ENCODE results near the gene CKAP2.
"Not testable (repeated sequence)": the region's sequence is repeated elsewhere in the genome, so short reads cannot be mapped to it uniquely, and the experiment has no call there.

Gene CKAP2

GRCh38 chr13:52487078-52487477 lies 31.8 kb downstream of the CKAP2 start:
- not testable (repeated sequence) for H3K27ac ChIP-seq (ENCODE audit: low read depth, low read length); H3K36me3 ChIP-seq (ENCODE audit: control insufficient read depth in 5 of 5, insufficient read depth in 5 of 5, low read length in 5 of 5)

GRCh38 chr13:52488763-52489162 lies 33.5 kb downstream of the CKAP2 start:
- not testable (repeated sequence) for H3K4me1 ChIP-seq (ENCODE audit: control insufficient read depth in 5 of 5, insufficient read depth in 5 of 5, low read length in 5 of 5); H3K36me3 ChIP-seq (ENCODE audit: control insufficient read depth in 5 of 5, insufficient read depth in 5 of 5, low read length in 5 of 5); H3K4me3 ChIP-seq (ENCODE audit: low read depth in 1 of 5, low read length in 5 of 5); H3K27me3 ChIP-seq (ENCODE audit: control insufficient read depth in 5 of 5, insufficient read depth in 4 of 5, low read length in 5 of 5); H3K9ac ChIP-seq (ENCODE audit: low read length in 5 of 5); H3K27ac ChIP-seq (ENCODE audit: low read depth, low read length); H3K9me3 ChIP-seq (ENCODE audit: control insufficient read depth in 5 of 5, low read length in 5 of 5)

More at GRCh38 chr13:52487078-52487477, 31.8 kb downstream of the CKAP2 start:
- H3K4me1 ChIP-seq (ENCODE audit: control insufficient read depth in 5 of 5, insufficient read depth in 5 of 5, low read length in 5 of 5); H3K9ac ChIP-seq (ENCODE audit: low read length in 5 of 5); H3K9me3 ChIP-seq (ENCODE audit: control insufficient read depth in 5 of 5, low read length in 5 of 5); H3K4me3 ChIP-seq (ENCODE audit: low read depth in 1 of 5, low read length in 5 of 5); H3K27me3 ChIP-seq (ENCODE audit: control insufficient read depth in 5 of 5, insufficient read depth in 4 of 5, low read length in 5 of 5): not testable (repeated sequence)

GRCh38 chr13:52491015-52491414 lies 35.7 kb downstream of the CKAP2 start:
- H3K9ac ChIP-seq (ENCODE audit: low read length in 5 of 5); H3K4me3 ChIP-seq (ENCODE audit: low read depth in 1 of 5, low read length in 5 of 5); H3K27ac ChIP-seq (ENCODE audit: low read depth, low read length); H3K27me3 ChIP-seq (ENCODE audit: control insufficient read depth in 5 of 5, insufficient read depth in 4 of 5, low read length in 5 of 5); H3K9me3 ChIP-seq (ENCODE audit: control insufficient read depth in 5 of 5, low read length in 5 of 5); H3K4me1 ChIP-seq (ENCODE audit: control insufficient read depth in 5 of 5, insufficient read depth in 5 of 5, low read length in 5 of 5); H3K36me3 ChIP-seq (ENCODE audit: control insufficient read depth in 5 of 5, insufficient read depth in 5 of 5, low read length in 5 of 5): not testable (repeated sequence)

- H3K27me3 ChIP-seq (ENCODE audit: control insufficient read depth in 5 of 5, insufficient read depth in 4 of 5, low read length in 5 of 5); H3K27ac ChIP-seq (ENCODE audit: low read depth, low read length); H3K4me1 ChIP-seq (ENCODE audit: control insufficient read depth in 5 of 5, insufficient read depth in 5 of 5, low read length in 5 of 5); H3K36me3 ChIP-seq (ENCODE audit: control insufficient read depth in 5 of 5, insufficient read depth in 5 of 5, low read length in 5 of 5); H3K9ac ChIP-seq (ENCODE audit: low read length in 5 of 5); H3K9me3 ChIP-seq (ENCODE audit: control insufficient read depth in 5 of 5, low read length in 5 of 5); H3K4me3 ChIP-seq (ENCODE audit: low read depth in 1 of 5, low read length in 5 of 5): not testable (repeated sequence)
Measured at GRCh38 chr13:52494241-52494640, 39.0 kb downstream of the CKAP2 start.

- not testable (repeated sequence) for H3K9me3 ChIP-seq (ENCODE audit: control insufficient read depth in 5 of 5, low read length in 5 of 5)
Measured at GRCh38 chr13:52497979-52498378, 42.7 kb downstream of the CKAP2 start.

GRCh38 chr13:52502277-52502676 lies 47.0 kb downstream of the CKAP2 start:
- H3K4me1 ChIP-seq (ENCODE audit: control insufficient read depth in 5 of 5, insufficient read depth in 5 of 5, low read length in 5 of 5); H3K4me3 ChIP-seq (ENCODE audit: low read depth in 1 of 5, low read length in 5 of 5); H3K9ac ChIP-seq (ENCODE audit: low read length in 5 of 5); H3K9me3 ChIP-seq (ENCODE audit: control insufficient read depth in 5 of 5, low read length in 5 of 5); H3K27me3 ChIP-seq (ENCODE audit: control insufficient read depth in 5 of 5, insufficient read depth in 4 of 5, low read length in 5 of 5); H3K27ac ChIP-seq (ENCODE audit: low read depth, low read length); H3K36me3 ChIP-seq (ENCODE audit: control insufficient read depth in 5 of 5, insufficient read depth in 5 of 5, low read length in 5 of 5): not testable (repeated sequence)

More at GRCh38 chr13:52497979-52498378, 42.7 kb downstream of the CKAP2 start:
- H3K27ac ChIP-seq (ENCODE audit: low read depth, low read length); H3K36me3 ChIP-seq (ENCODE audit: control insufficient read depth in 5 of 5, insufficient read depth in 5 of 5, low read length in 5 of 5); H3K4me3 ChIP-seq (ENCODE audit: low read depth in 1 of 5, low read length in 5 of 5); H3K27me3 ChIP-seq (ENCODE audit: control insufficient read depth in 5 of 5, insufficient read depth in 4 of 5, low read length in 5 of 5); H3K4me1 ChIP-seq (ENCODE audit: control insufficient read depth in 5 of 5, insufficient read depth in 5 of 5, low read length in 5 of 5); H3K9ac ChIP-seq (ENCODE audit: low read length in 5 of 5): not testable (repeated sequence)

GRCh38 chr13:52505843-52506242 lies 50.6 kb downstream of the CKAP2 start:
- not testable (repeated sequence) for H3K4me1 ChIP-seq (ENCODE audit: control insufficient read depth in 5 of 5, insufficient read depth in 5 of 5, low read length in 5 of 5); H3K9ac ChIP-seq (ENCODE audit: low read length in 5 of 5); H3K4me3 ChIP-seq (ENCODE audit: low read depth in 1 of 5, low read length in 5 of 5); H3K36me3 ChIP-seq (ENCODE audit: control insufficient read depth in 5 of 5, insufficient read depth in 5 of 5, low read length in 5 of 5); H3K9me3 ChIP-seq (ENCODE audit: control insufficient read depth in 5 of 5, low read length in 5 of 5); H3K27ac ChIP-seq (ENCODE audit: low read depth, low read length); H3K27me3 ChIP-seq (ENCODE audit: control insufficient read depth in 5 of 5, insufficient read depth in 4 of 5, low read length in 5 of 5)

GRCh38 chr13:52509532-52509931 lies 54.3 kb downstream of the CKAP2 start:
- not testable (repeated sequence) for H3K27ac ChIP-seq (ENCODE audit: low read depth, low read length); H3K4me1 ChIP-seq (ENCODE audit: control insufficient read depth in 5 of 5, insufficient read depth in 5 of 5, low read length in 5 of 5); H3K4me3 ChIP-seq (ENCODE audit: low read depth in 1 of 5, low read length in 5 of 5); H3K9me3 ChIP-seq (ENCODE audit: control insufficient read depth in 5 of 5, low read length in 5 of 5); H3K9ac ChIP-seq (ENCODE audit: low read length in 5 of 5); H3K36me3 ChIP-seq (ENCODE audit: control insufficient read depth in 5 of 5, insufficient read depth in 5 of 5, low read length in 5 of 5); H3K27me3 ChIP-seq (ENCODE audit: control insufficient read depth in 5 of 5, insufficient read depth in 4 of 5, low read length in 5 of 5)

- H3K36me3 ChIP-seq (ENCODE audit: control insufficient read depth in 5 of 5, insufficient read depth in 5 of 5, low read length in 5 of 5); H3K4me3 ChIP-seq (ENCODE audit: low read depth in 1 of 5, low read length in 5 of 5); H3K9ac ChIP-seq (ENCODE audit: low read length in 5 of 5); H3K4me1 ChIP-seq (ENCODE audit: control insufficient read depth in 5 of 5, insufficient read depth in 5 of 5, low read length in 5 of 5); H3K27ac ChIP-seq (ENCODE audit: low read depth, low read length); H3K27me3 ChIP-seq (ENCODE audit: control insufficient read depth in 5 of 5, insufficient read depth in 4 of 5, low read length in 5 of 5); H3K9me3 ChIP-seq (ENCODE audit: control insufficient read depth in 5 of 5, low read length in 5 of 5): not testable (repeated sequence)
Measured at GRCh38 chr13:52510221-52510797, 55.0 kb downstream of the CKAP2 start.

GRCh38 chr13:52511598-52511997 lies 56.3 kb downstream of the CKAP2 start:
- H3K36me3 ChIP-seq (ENCODE audit: control insufficient read depth in 5 of 5, insufficient read depth in 5 of 5, low read length in 5 of 5); H3K27ac ChIP-seq (ENCODE audit: low read depth, low read length); H3K9me3 ChIP-seq (ENCODE audit: control insufficient read depth in 5 of 5, low read length in 5 of 5); H3K9ac ChIP-seq (ENCODE audit: low read length in 5 of 5); H3K27me3 ChIP-seq (ENCODE audit: control insufficient read depth in 5 of 5, insufficient read depth in 4 of 5, low read length in 5 of 5); H3K4me3 ChIP-seq (ENCODE audit: low read depth in 1 of 5, low read length in 5 of 5); H3K4me1 ChIP-seq (ENCODE audit: control insufficient read depth in 5 of 5, insufficient read depth in 5 of 5, low read length in 5 of 5): not testable (repeated sequence)

- not testable (repeated sequence) for H3K36me3 ChIP-seq (ENCODE audit: control insufficient read depth in 5 of 5, insufficient read depth in 5 of 5, low read length in 5 of 5); H3K27ac ChIP-seq (ENCODE audit: low read depth, low read length); H3K4me3 ChIP-seq (ENCODE audit: low read depth in 1 of 5, low read length in 5 of 5); H3K9me3 ChIP-seq (ENCODE audit: control insufficient read depth in 5 of 5, low read length in 5 of 5); H3K27me3 ChIP-seq (ENCODE audit: control insufficient read depth in 5 of 5, insufficient read depth in 4 of 5, low read length in 5 of 5); H3K9ac ChIP-seq (ENCODE audit: low read length in 5 of 5); H3K4me1 ChIP-seq (ENCODE audit: control insufficient read depth in 5 of 5, insufficient read depth in 5 of 5, low read length in 5 of 5)
Measured at GRCh38 chr13:52513957-52514596, 58.8 kb downstream of the CKAP2 start.
